Activated naive CD4-positive, alpha-beta T cell treated with Interleukin-2 at 50 U/mL for 16 hours (primary cell): ENCODE measurements around the gene SMIM32.

Experiments used
- DNase-seq: peaks from one replicate; pipeline ENCODE4 v3.0.0-alpha.2; 2020

Gene SMIM32

GRCh38 chr5:136185974-136186665 lies 6.8 kb downstream of the SMIM32 start:
- DNase-seq: no peak

GRCh38 chr5:136182618-136183017 lies 10.3 kb downstream of the SMIM32 start:
- no peak for DNase-seq

- no peak for DNase-seq
Observed at GRCh38 chr5:136174021-136174659, 18.8 kb downstream of the SMIM32 start.

- DNase-seq: no peak
Observed at GRCh38 chr5:136169218-136169617, 23.7 kb downstream of the SMIM32 start.

GRCh38 chr5:136166909-136167308 lies 26.1 kb downstream of the SMIM32 start:
- no peak for DNase-seq

GRCh38 chr5:136164226-136164625 lies 28.7 kb downstream of the SMIM32 start:
- DNase-seq: no peak

GRCh38 chr5:136162008-136162407 lies 31.0 kb downstream of the SMIM32 start:
- DNase-seq: no peak

GRCh38 chr5:136159457-136159856 lies 33.5 kb downstream of the SMIM32 start:
- DNase-seq: no peak

- DNase-seq: no peak
Observed at GRCh38 chr5:136157514-136157913, 35.4 kb downstream of the SMIM32 start.

- DNase-seq: no peak
Observed at GRCh38 chr5:136155761-136156160, 37.2 kb downstream of the SMIM32 start.

GRCh38 chr5:136155078-136155477 lies 37.9 kb downstream of the SMIM32 start:
- no peak for DNase-seq

- no peak for DNase-seq
Observed at GRCh38 chr5:136153581-136154236, 39.3 kb downstream of the SMIM32 start.

GRCh38 chr5:136149891-136150290 lies 43.1 kb downstream of the SMIM32 start:
- no peak for DNase-seq

GRCh38 chr5:136147632-136148031 lies 45.3 kb downstream of the SMIM32 start:
- DNase-seq: no peak

- no peak for DNase-seq
Observed at GRCh38 chr5:136146201-136146600, 46.8 kb downstream of the SMIM32 start.

GRCh38 chr5:136145030-136145429 lies 47.9 kb downstream of the SMIM32 start:
- no peak for DNase-seq

- no peak for DNase-seq
Observed at GRCh38 chr5:136143763-136144162, 49.2 kb downstream of the SMIM32 start.

GRCh38 chr5:136143312-136143711 lies 49.6 kb downstream of the SMIM32 start:
- no peak for DNase-seq

GRCh38 chr5:136141561-136141960 lies 51.4 kb downstream of the SMIM32 start:
- no peak for DNase-seq
